NAMALWA (cell line): ENCODE results near the gene MEGF8.
A peak's percentile ranks its signal among the peaks of the same experiment; 100 is the strongest.

Experiments used
- DNase-seq: peaks from one replicate; pipeline ENCODE4 v3.0.0-alpha.2; 2015; ENCODE audit warnings: low spot score

The MEGF8 gene

GRCh38 chr19:42356686-42357085 is 31.3 kb downstream of the MEGF8 start:
- no peak for DNase-seq

DNA sequence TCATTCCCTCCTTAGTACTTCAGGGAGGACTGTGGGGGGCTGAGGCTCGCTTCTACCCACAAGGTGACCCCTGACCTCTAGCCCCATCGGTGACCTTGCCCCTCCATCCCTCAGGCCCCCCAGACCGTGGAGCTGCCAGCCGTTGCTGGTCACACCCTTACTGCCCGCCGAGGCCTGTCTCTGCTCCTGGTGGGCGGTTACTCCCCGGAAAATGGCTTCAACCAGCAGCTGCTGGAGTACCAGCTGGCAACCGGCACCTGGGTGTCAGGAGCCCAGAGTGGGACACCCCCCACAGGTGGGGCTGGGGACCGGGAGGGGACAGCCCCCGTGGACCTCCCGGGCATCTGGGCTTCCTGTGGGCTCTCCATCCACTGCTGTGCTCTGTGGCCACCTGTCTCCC is 31.9 kb downstream of the MEGF8 start:
- DNase-seq, result no peak

DNA sequence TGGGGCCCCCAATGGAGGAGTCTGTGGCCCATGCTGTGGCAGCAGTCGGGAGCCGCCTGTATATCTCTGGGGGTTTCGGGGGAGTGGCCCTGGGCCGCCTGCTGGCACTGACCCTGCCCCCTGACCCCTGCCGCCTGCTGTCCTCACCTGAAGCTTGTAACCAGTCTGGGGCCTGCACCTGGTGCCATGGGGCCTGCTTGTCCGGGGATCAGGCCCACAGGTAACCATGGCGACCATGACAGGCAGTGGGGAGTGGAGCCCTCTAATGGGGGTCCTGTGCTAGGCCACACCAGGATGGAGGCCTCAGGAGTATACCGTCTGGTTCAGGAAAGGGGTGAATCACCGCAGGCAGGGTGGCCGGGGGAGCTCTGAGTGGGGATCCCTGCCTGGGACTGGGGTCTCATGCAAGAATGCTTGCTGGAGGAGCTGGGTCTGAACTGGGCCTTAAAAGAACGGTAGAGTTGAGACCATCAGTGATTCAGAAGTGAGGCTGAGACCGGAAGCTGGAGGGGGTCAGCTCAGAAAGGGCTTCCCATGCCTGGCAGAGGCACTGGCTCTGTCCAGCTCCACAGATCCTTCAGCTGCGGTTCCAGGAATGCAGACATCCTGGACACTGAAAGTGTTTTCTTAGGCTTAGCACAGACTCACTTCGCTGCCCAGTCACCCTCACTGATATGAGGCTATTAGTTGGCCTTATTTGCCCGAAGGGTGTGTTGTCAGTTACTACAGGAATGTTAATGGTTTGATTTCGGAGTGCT is 35.5 kb downstream of the MEGF8 start:
- DNase-seq, result peak; percentile 30

GRCh38 chr19:42361545-42361910 is 36.1 kb downstream of the MEGF8 start:
- DNase-seq, result no peak

DNA sequence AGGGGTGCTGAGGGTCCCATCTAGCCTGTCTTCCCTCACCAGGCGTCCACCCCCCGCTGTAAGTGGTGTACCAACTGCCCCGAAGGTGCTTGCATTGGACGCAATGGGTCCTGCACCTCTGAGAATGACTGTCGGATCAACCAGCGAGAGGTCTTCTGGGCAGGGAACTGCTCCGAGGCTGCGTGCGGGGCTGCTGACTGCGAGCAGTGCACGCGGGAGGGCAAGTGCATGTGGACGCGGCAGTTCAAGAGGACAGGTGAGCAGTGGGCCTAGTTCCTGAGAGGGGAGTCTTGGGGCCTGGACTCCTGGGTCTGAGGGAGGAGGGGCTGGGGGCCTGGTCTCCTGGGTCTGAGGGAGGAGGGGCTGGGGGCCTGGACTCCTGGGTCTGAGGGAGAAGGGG is 36.9 kb downstream of the MEGF8 start:
- no peak for DNase-seq

DNA sequence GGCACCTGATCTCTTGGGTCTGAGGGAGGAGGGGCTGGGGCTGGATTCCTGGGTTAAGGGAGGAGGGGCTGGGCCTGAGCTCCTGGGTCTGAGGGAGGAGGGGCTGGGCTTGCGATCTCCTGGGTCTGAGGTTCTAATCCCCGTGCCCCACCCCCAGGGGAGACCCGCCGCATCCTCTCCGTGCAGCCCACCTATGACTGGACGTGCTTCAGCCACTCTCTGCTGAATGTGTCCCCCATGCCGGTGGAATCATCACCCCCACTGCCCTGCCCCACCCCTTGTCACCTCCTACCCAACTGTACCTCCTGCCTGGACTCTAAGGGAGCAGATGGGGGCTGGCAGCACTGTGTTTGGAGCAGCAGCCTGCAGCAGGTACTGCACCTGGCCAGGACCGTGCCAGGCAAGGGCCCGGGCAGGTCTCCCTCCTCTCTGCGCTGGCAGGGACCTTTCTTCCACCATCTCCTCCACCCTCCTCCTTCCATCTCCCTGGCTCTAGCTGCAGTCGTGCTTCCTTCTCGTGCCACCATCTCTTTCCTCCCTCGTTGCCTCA is 37.5 kb downstream of the MEGF8 start:
- DNase-seq, result no peak

GRCh38 chr19:42363614-42364346 is 38.3 kb downstream of the MEGF8 start:
- DNase-seq, result peak; percentile 37

- no peak for DNase-seq
Observed at GRCh38 chr19:42366673-42367072, 41.2 kb downstream of the MEGF8 start.

GRCh38 chr19:42367929-42368328 is 42.5 kb downstream of the MEGF8 start:
- DNase-seq, result no peak

- no peak for DNase-seq
Observed at GRCh38 chr19:42368360-42368759, 42.9 kb downstream of the MEGF8 start.

GRCh38 chr19:42368765-42369164 is 43.3 kb downstream of the MEGF8 start:
- DNase-seq, result no peak

DNA sequence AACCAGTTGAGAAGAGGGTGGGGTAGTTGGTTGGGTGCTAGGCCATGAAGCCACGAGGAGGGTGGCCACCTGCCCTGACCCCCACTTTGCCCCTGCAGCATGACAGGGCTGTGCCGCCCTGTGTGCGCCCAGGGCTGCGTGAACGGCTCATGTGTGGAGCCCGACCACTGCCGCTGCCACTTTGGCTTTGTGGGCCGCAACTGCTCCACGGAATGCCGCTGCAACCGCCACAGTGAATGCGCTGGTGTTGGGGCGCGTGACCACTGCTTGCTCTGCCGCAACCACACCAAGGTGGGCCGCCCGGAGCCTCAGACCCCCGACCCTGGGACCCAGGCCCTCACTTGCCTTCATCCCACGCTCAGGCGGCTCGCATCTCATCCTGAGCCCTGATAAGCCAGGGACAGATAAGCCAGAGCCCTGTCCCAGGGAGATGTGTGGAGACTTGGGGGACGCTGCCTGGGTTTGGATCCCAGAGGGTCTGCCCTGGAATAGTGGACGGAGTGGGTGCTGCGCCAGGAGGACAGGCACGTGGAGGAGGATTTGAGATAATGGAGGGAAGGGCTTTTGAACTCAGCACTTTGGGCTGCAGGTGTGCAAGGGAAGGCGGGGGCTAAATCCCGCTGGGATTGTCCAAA is 44.1 kb downstream of the MEGF8 start:
- no peak for DNase-seq

- DNase-seq, result no peak
Observed at GRCh38 chr19:42370068-42370520, 44.7 kb downstream of the MEGF8 start.

DNA sequence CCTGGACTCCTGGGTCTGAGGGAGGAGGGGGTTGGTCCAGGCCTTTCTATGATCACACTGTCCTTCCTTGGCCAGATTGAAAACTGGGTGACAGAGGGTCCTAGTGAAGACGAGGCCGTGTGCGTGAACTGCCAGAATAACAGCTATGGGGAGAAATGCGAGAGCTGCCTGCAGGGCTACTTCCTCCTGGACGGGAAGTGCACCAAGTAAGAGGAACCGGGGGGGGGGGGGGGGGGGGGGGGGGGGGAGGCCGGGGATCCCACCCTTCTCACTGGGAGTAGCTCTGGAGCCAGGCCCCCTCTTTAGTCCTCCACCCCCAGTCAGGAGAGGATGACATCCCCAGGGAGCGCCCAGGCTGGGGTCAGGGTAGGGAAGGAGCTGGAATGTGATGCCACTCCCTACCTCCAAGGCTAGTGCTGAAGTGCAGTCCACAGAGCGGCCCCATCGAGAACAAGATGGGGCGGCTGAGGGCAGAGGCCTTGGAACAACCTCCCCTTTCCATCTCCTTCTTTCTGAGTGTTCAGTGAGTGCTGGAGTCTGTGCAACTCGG is 45.3 kb downstream of the MEGF8 start:
- DNase-seq, result no peak

GRCh38 chr19:42374826-42375376 is 49.5 kb downstream of the MEGF8 start:
- no peak for DNase-seq

DNA sequence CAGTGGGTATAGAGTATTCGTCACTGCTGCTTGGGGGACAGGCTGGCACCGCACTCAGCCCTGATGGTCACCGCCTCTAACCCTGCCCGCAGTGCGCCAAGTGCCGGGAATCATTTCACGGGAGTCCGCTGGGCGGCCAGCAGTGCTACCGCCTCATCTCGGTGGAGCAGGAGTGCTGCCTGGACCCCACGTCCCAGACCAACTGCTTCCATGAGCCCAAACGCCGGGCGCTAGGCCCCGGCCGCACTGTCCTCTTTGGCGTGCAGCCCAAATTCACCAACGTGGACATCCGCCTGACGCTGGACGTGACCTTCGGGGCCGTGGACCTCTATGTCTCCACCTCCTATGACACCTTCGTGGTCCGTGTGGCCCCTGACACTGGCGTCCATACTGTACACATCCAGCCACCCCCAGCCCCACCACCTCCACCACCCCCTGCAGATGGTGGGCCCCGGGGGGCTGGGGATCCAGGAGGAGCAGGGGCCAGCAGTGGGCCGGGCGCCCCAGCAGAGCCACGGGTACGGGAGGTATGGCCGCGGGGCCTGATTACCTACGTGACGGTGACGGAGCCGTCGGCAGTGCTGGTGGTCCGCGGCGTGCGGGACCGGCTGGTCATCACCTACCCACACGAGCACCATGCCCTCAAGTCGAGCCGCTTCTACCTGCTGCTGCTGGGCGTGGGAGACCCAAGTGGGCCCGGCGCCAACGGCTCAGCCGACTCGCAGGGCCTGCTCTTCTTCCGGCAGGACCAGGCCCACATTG is 50.2 kb downstream of the MEGF8 start:
- no peak for DNase-seq

GRCh38 chr19:42376177-42376555 is 50.7 kb downstream of the MEGF8 start:
- DNase-seq, result no peak

DNA sequence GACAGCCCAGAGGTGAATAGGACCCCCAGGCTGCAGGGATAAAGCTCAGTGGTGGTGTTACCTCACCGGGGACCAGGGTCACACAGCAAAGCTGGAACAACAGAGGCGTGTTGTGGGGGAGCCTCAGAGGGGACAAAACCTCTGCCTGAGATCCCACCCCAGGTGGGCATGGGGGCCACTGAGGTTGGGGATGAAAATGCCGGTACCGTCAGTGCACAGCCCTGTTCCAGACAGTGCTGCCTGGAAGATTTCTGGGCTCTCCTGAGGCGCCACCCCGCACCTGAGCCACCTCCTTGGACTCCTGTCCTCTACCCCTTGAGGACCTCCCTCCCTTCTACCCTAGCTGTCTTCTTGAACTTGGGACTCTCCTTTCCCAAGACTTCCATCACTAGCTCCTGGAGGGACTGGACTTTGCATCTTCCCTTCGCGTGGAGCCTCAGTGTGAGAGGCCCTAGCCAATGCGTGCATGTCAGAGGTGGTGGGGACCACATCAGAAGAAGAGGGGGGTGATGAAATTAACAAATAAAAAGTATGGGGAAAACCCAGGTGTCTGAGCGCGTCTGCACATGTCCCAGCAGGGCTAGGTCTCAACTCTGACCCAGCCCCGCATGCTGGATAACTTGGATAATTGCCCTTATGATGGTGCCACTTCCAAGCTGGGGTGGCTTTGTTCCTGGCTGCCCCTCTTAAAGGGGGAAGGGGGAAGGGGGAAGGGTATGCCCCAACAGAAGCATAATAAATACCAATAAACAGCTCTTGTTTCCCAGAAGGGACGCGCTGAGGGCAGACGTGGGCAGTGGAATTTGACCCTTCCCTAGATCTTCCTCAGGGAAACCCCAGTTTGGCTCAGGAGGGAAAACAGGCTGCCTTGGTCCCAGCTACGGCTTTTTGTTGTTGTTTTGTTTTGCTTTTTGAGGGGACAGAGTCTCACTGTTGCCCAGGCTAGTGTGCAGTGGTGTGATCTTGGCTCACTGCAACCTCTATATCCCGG is 53.1 kb downstream of the MEGF8 start:
- no peak for DNase-seq

GRCh38 chr19:42380155-42380554 is 54.7 kb downstream of the MEGF8 start:
- DNase-seq, result no peak
